ENCODE measurements around the gene CPT1B. TPM values are rescaled to one million over a fixed set of nuclear protein-coding genes. Genes with fewer than 3 reads are reported as not detected.

CPT1B gene
- total RNA-seq, 2 donors from 2014 or later, result 83.5 to 105 TPM

GRCh38 chr22:50567721-50568252 is 10.4 kb downstream of the CPT1B start:
- Mint-ChIP-seq H3K36me3 (ENCODE audit: low read depth) (peaks cover 48% of the 10 kb centered on the region), H3K4me3 (no peak overlapping the region), H3K9me3 (no peaks in the 10 kb centered on the region), H3K27me3 (ENCODE audit: insufficient read depth) (peaks cover 22% of the 10 kb centered on the region), H3K4me1 (peaks cover 6% of the 10 kb centered on the region), H3K27ac (no peak overlapping the region)
- no peak for TF ChIP-seq CTCF (conservative IDR thresholded peaks at IDR 0.05)
- Histone ChIP-seq H3K27me3 (ENCODE audit: control insufficient read depth, insufficient read depth, low read length, poor library complexity, severe bottlenecking) (peaks cover 16% of the 10 kb centered on the region), H3K9ac (ENCODE audit: extremely low read depth, low read length, poor library complexity, severe bottlenecking) (no peak overlapping the region), H3K4me3 (ENCODE audit: low read length) (no peak overlapping the region), H3K27ac (ENCODE audit: low read depth, low read length) (no peak overlapping the region), H3K4me1 (ENCODE audit: control insufficient read depth, insufficient read depth, low read length) (no peaks in the 10 kb centered on the region), H3K9me3 (ENCODE audit: control insufficient read depth, low read length) (no peaks in the 10 kb centered on the region), H3K36me3 (ENCODE audit: control insufficient read depth, insufficient read depth, low read length) (peaks cover 51% of the 10 kb centered on the region)
- 92 to 96% methylated on average over 6 to 7 of the region's 7 CpGs for WGBS, 2 experiments (ENCODE audit: insufficient coverage in 1 of 2, insufficient read length in 1 of 2)
- no peak for DNase-seq

GRCh38 chr22:50564289-50564688 is 13.9 kb downstream of the CPT1B start:
- Histone ChIP-seq H3K4me1 (ENCODE audit: control insufficient read depth, insufficient read depth, low read length) (no peaks in the 10 kb centered on the region), H3K4me3 (ENCODE audit: low read length) (no peak overlapping the region), H3K27ac (ENCODE audit: low read depth, low read length) (no peak overlapping the region), H3K27me3 (ENCODE audit: control insufficient read depth, insufficient read depth, low read length, poor library complexity, severe bottlenecking) (peaks cover 26% of the 10 kb centered on the region), H3K36me3 (ENCODE audit: control insufficient read depth, insufficient read depth, low read length) (peaks cover 17% of the 10 kb centered on the region), H3K9ac (ENCODE audit: extremely low read depth, low read length, poor library complexity, severe bottlenecking) (no peak overlapping the region), H3K9me3 (ENCODE audit: control insufficient read depth, low read length) (no peaks in the 10 kb centered on the region)
- Mint-ChIP-seq H3K9me3 (no peaks in the 10 kb centered on the region), H3K4me1 (peaks cover 9% of the 10 kb centered on the region), H3K36me3 (ENCODE audit: low read depth) (peaks cover 17% of the 10 kb centered on the region), H3K27ac (no peak overlapping the region), H3K27me3 (ENCODE audit: insufficient read depth) (peaks cover 44% of the 10 kb centered on the region), H3K4me3 (no peak overlapping the region)
- 89 to 91% methylated on average over 11 of the region's 11 CpGs for WGBS, 2 experiments (ENCODE audit: insufficient coverage in 1 of 2, insufficient read length in 1 of 2)
- peak; percentile 34 for DNase-seq
- no peak for TF ChIP-seq CTCF (conservative IDR thresholded peaks at IDR 0.05)

GRCh38 chr22:50563413-50564160 is 14.6 kb downstream of the CPT1B start:
- Mint-ChIP-seq H3K27ac (peak overlapping the region; percentile 65), H3K36me3 (ENCODE audit: low read depth) (peaks cover 10% of the 10 kb centered on the region), H3K9me3 (no peaks in the 10 kb centered on the region), H3K4me1 (peaks cover 9% of the 10 kb centered on the region), H3K4me3 (peak overlapping the region; percentile 86), H3K27me3 (ENCODE audit: insufficient read depth) (peaks cover 51% of the 10 kb centered on the region)
- no peak for TF ChIP-seq CTCF (conservative IDR thresholded peaks at IDR 0.05)
- H3K27me3 ChIP-seq (ENCODE audit: control insufficient read depth, insufficient read depth, low read length, poor library complexity, severe bottlenecking), result peaks cover 30% of the 10 kb centered on the region
- H3K4me3 ChIP-seq (ENCODE audit: low read length), result peak overlapping the region; percentile 93
- WGBS, 2 experiments (ENCODE audit: insufficient coverage in 1 of 2, insufficient read length in 1 of 2), result 21 to 52% methylated on average over 7 to 17 of the region's 17 CpGs
- no peaks in the 10 kb centered on the region for H3K9me3 ChIP-seq (ENCODE audit: control insufficient read depth, low read length)
- H3K4me1 ChIP-seq (ENCODE audit: control insufficient read depth, insufficient read depth, low read length), result no peaks in the 10 kb centered on the region
- peaks cover 10% of the 10 kb centered on the region for H3K36me3 ChIP-seq (ENCODE audit: control insufficient read depth, insufficient read depth, low read length)
- H3K9ac ChIP-seq (ENCODE audit: extremely low read depth, low read length, poor library complexity, severe bottlenecking), result peak overlapping the region; percentile 41
- no peak overlapping the region for H3K27ac ChIP-seq (ENCODE audit: low read depth, low read length)
- no peak for DNase-seq

Data from endodermal cell (in vitro differentiated cells).